ENCODE data around the gene LIF.
A peak's percentile ranks its signal among the peaks of the same experiment; 100 is the strongest.

LIF gene

DNA sequence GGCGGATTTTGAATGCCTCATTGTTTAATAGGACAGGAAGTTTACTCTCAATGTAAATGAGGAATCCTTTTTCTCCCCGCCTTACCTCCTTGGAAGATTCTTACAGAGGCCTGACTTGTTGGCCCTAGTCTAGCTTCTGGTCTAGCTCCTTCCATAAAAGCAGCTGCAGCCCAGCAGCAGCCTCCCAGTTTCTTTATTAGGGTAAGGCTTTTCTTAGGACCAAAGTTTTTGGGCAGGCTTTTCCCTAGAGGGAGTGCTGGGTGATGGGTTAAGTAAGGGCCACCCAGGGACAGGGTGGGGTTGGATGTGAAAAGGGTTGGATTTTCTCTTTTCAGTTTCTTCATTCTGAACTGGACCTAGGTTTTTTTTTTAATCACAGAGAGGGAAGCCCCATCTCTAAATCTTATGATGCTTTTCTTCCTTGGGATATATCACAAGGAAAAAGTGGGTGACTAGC lies 49.7 kb downstream of the LIF start:
- CTCF ChIA-PET: interaction anchor here (0.7 kb wide), 1 partner anchor 58 kb away, joined by 4 read pairs; no protein-coding TSS in a partner anchor
- POLR2A ChIA-PET: interaction anchor here (0.7 to 1.7 kb wide), 4 partner anchors 8 to 1379 kb away, joined by 3 to 8 read pairs (median 3); no protein-coding TSS in a partner anchor
- no peak for DNase-seq (ENCODE audit: extremely low spot score)
- TF ChIP-seq FOXA1 (IDR thresholded peaks at IDR 0.05): no peak
- TF ChIP-seq BHLHE40 (IDR thresholded peaks at IDR 0.05; ENCODE audit: borderline replicate concordance): no peak
- TF ChIP-seq TARDBP (IDR thresholded peaks at IDR 0.05): no peak
- no peak for TF ChIP-seq SUZ12 (IDR thresholded peaks at IDR 0.05)
- TF ChIP-seq ELF4 (IDR thresholded peaks at IDR 0.05): no peak
- TF ChIP-seq LEF1 (IDR thresholded peaks at IDR 0.05; ENCODE audit: borderline replicate concordance): no peak
- TF ChIP-seq HDGF (IDR thresholded peaks at IDR 0.05; ENCODE audit: borderline replicate concordance): no peak

DNA sequence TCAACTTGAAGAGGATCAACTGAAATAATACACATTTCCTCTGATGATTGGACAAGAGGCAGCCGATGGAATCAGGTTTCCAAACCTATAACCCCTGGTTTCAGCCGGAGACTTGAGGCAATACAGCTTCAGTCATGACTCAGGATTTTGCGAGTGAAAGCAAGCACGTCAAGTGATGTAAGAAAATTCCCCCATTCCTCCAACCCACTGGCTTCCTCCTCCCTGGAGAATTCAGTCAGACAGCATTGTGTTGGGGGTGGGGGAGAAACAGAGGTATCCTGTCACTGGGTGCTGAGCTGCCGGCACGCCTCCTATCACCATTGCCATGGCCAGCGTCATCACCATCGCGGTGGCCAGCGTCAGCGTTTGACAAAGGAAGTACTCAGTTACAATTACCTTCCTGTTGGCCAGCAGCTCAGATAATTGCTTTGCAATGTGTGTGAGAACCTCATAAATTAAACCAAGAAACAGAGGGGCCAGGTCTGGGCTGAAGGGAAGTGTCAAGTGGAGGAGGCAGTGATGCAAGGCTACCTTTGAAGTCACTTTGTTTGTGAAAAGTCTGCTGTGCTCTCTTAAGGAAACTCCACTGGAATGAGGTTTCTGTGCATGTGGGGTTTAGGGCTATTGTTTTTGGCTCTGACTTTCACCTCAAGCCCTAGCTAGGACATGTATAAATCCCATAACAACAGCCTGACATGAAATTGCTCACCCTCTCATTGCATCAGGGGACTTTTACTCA lies 50.2 kb downstream of the LIF start:
- DNase-seq (ENCODE audit: extremely low spot score): peak; percentile 51
- no peak for TF ChIP-seq HDGF (IDR thresholded peaks at IDR 0.05; ENCODE audit: borderline replicate concordance)
- no peak for TF ChIP-seq FOXM1 (IDR thresholded peaks at IDR 0.05; ENCODE audit: borderline replicate concordance)
- no peak for TF ChIP-seq ELF4 (IDR thresholded peaks at IDR 0.05)
- TF ChIP-seq TARDBP (IDR thresholded peaks at IDR 0.05): no peak
- no peak for TF ChIP-seq ZNF384 (IDR thresholded peaks at IDR 0.05)
- peak; percentile 11; the same call in 1 of the 2 replicates for TF ChIP-seq L3MBTL2 (conservative IDR thresholded peaks at IDR 0.05)
- POLR2A ChIA-PET: interaction anchor here (0.7 to 1.7 kb wide), 7 partner anchors 9 to 1379 kb away, joined by 3 to 8 read pairs (median 3); no protein-coding TSS in a partner anchor
- CTCF ChIA-PET: interaction anchor here (0.7 kb wide), 1 partner anchor 58 kb away, joined by 4 read pairs; no protein-coding TSS in a partner anchor

DNA sequence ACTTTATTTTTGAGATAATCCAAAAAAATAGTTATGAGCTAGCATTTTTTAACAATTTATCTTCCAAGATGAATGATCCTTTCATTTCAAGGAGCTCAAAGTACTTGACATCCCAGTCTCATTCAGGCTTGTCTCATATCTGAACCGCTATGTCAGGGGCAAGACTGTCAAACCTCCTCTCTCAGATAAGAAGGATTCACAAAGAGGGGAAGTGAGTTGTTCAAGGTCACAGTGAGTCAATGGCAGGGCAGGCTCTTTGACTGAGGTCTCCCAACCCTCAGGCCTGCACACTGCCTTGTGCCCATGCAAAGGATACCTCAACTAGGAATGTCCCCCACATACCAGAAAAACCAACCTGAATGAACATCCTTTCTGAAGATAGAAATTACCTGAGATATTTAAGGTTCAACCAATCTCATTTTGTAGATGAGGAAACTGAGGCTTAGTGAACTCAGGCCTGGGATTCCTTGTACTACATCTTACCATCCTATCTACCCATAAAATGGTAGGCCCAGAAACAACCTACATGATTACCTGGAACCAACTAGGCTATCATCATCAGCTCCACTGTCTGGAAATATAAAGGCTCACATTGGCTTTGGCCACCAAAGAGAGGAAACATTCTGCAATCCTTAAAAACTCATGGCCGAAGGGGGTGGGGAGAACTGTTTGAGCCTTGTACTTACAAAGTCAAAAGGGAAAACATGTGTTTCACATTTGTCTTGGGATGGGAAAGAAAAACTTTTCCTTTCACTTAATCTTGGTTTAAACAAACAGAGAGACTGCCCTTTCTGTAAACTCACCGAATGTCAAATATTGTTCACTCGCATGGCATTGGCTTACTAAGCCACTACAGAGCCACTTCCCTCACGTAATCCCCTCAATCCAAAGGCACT lies 51.1 kb downstream of the LIF start:
- 0 out of 2 replicates have a peak, but pooled peaks have one; percentile 5 for TF ChIP-seq ARNT (IDR thresholded peaks at IDR 0.05)
- TF ChIP-seq FOXK2 (IDR thresholded peaks at IDR 0.05): no peak
- TF ChIP-seq L3MBTL2 (conservative IDR thresholded peaks at IDR 0.05): 0 out of 2 replicates have a peak, but pooled peaks have one; percentile 36
- POLR2A ChIA-PET: interaction anchor here (0.9 to 1.7 kb wide), 6 partner anchors 10 to 229 kb away, joined by 3 to 8 read pairs (median 3); no protein-coding TSS in a partner anchor
- CTCF ChIA-PET: no interaction called here
- no peak for DNase-seq (ENCODE audit: extremely low spot score)

DNA sequence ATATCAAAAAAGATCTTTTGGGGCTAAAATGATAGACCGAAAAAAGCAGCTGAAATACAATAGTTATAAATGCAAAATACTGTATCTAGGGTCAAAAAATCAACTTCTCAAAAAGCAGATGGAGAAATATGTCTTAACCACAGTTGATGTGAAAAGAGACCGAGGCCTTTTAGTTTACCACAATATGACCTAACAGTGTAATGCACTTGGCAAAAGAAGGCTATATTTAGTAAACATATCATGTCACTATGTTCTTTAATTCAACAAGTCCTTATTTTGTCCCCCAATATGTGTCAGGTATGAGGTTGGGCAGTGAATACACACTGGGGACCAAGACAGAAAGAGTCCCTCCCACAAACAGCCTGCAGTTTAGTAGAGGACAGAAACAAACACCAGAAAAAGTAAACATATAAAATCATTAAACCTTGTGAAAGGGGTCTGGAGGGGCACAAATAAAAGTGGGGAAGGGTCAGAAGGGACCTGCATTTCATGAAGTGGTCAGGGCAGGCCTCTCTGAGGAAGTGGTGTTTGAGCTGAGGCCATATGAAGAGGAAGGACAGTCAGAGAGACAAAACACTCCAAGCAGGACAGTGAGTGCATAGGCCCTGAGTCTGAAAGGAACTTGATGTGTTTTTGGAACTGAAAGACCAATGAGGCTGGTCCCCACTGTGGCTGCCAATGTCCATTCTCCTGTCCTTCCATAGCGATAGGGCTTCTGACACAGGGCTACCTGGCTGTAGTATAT lies 53.4 kb downstream of the LIF start:
- no peak for DNase-seq (ENCODE audit: extremely low spot score)
- CTCF ChIA-PET: no interaction called here
- TF ChIP-seq, protein P1, sequence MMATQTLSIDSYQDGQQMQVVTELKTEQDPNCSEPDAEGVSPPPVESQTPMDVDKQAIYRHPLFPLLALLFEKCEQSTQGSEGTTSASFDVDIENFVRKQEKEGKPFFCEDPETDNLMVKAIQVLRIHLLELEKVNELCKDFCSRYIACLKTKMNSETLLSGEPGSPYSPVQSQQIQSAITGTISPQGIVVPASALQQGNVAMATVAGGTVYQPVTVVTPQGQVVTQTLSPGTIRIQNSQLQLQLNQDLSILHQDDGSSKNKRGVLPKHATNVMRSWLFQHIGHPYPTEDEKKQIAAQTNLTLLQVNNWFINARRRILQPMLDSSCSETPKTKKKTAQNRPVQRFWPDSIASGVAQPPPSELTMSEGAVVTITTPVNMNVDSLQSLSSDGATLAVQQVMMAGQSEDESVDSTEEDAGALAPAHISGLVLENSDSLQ (IDR thresholded peaks at IDR 0.05): no peak
- TF ChIP-seq HDGF (IDR thresholded peaks at IDR 0.05; ENCODE audit: borderline replicate concordance): no peak
- TF ChIP-seq LEF1 (IDR thresholded peaks at IDR 0.05; ENCODE audit: borderline replicate concordance): no peak
- no peak for TF ChIP-seq FOXM1 (IDR thresholded peaks at IDR 0.05; ENCODE audit: borderline replicate concordance)
- no peak for TF ChIP-seq ZNF384 (IDR thresholded peaks at IDR 0.05)
- TF ChIP-seq SP1 (IDR thresholded peaks at IDR 0.05): no peak
- TF ChIP-seq FOXA1 (IDR thresholded peaks at IDR 0.05): no peak
- TF ChIP-seq BHLHE40 (IDR thresholded peaks at IDR 0.05; ENCODE audit: borderline replicate concordance): no peak
- TF ChIP-seq SUZ12 (IDR thresholded peaks at IDR 0.05): no peak
- TF ChIP-seq ELF4 (IDR thresholded peaks at IDR 0.05): no peak
- no peak for TF ChIP-seq CTBP1 (IDR thresholded peaks at IDR 0.05; ENCODE audit: borderline replicate concordance)
- no peak for TF ChIP-seq FOXK2 (IDR thresholded peaks at IDR 0.05)
- POLR2A ChIA-PET: no interaction called here

DNA sequence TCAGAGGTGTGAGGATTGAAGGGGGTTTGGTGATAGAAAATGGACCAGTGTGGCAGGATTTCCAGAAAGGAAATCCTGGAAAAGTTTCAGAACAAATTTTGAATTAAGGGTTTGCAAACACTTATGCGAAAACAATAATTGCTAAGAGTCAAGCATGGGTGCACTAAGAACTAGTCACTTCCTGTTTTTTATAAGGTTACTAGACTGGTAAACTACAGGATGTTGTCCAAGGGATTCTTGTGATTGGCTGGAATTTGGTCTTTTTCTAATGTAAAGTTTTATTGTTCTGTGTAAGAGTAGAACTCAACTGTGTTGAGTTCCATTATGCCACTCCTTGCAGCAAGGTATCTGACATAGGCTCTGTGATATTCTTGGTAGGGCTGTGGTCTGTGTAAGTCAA lies 54.1 kb downstream of the LIF start:
- ChIA-PET CTCF (no interaction called here), POLR2A (no interaction called here)
- TF ChIP-seq FOXK2 (IDR thresholded peaks at IDR 0.05): no peak
- TF ChIP-seq CTBP1 (IDR thresholded peaks at IDR 0.05; ENCODE audit: borderline replicate concordance): no peak
- TF ChIP-seq ARNT (IDR thresholded peaks at IDR 0.05): no peak
- TF ChIP-seq FOXM1 (IDR thresholded peaks at IDR 0.05; ENCODE audit: borderline replicate concordance): no peak
- TF ChIP-seq SP1 (IDR thresholded peaks at IDR 0.05): no peak
- TF ChIP-seq ELF4 (IDR thresholded peaks at IDR 0.05): no peak
- no peak for TF ChIP-seq LEF1 (IDR thresholded peaks at IDR 0.05; ENCODE audit: borderline replicate concordance)
- no peak for TF ChIP-seq ZNF384 (IDR thresholded peaks at IDR 0.05)
- DNase-seq (ENCODE audit: extremely low spot score): no peak

DNA sequence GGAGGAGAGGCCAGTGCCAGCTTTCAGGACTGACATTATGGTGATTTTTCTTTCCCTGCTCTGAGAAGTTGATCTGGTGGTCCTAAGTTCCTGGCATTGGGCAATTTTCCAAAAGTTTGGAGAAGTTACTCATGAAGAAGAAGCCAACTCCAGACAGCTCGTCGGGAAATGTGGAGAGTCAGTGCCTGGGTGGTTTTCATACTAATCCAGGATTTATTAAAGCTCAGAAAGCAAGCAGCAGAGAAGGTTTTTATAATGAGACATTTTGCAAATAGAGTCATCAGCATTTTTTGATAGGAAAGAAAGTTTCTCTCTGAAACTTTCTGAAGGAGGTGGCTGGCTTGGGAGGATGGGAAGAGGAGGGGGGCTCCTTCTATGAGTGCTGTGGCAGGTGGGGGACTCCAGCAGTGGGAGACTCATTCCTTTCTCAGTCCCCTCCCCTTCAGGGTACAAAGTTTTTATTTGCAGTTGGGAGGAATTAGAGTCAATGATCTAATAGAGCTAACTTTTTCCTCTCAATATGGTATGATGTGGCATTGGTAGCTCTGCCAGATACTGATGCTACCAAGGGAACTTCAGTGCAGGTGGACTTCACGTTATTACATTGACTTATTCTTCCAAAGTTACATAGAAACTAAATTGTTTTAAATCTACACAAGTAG lies 55.4 kb downstream of the LIF start:
- DNase-seq (ENCODE audit: extremely low spot score): no peak
- POLR2A ChIA-PET: interaction anchor here (0.9 kb wide), 1 partner anchor 12 kb away, joined by 3 read pairs; no protein-coding TSS in a partner anchor
- CTCF ChIA-PET: interaction anchor here (1.1 to 1.4 kb wide), 2 partner anchors 9 to 13 kb away, joined by 3 to 4 read pairs; no protein-coding TSS in a partner anchor
- TF ChIP-seq FOXM1 (IDR thresholded peaks at IDR 0.05; ENCODE audit: borderline replicate concordance) (no peak), FOXK2 (IDR thresholded peaks at IDR 0.05) (no peak), L3MBTL2 (conservative IDR thresholded peaks at IDR 0.05) (no peak), CTBP1 (IDR thresholded peaks at IDR 0.05; ENCODE audit: borderline replicate concordance) (no peak), TARDBP (IDR thresholded peaks at IDR 0.05) (no peak), LEF1 (IDR thresholded peaks at IDR 0.05; ENCODE audit: borderline replicate concordance) (no peak), BHLHE40 (IDR thresholded peaks at IDR 0.05; ENCODE audit: borderline replicate concordance) (no peak), ZNF384 (IDR thresholded peaks at IDR 0.05) (no peak), SUZ12 (IDR thresholded peaks at IDR 0.05) (no peak), ARNT (IDR thresholded peaks at IDR 0.05) (no peak), ELF4 (IDR thresholded peaks at IDR 0.05) (no peak), SP1 (IDR thresholded peaks at IDR 0.05) (no peak), FOXA1 (IDR thresholded peaks at IDR 0.05) (no peak), NFRKB (IDR thresholded peaks at IDR 0.05) (no peak), HDGF (IDR thresholded peaks at IDR 0.05; ENCODE audit: borderline replicate concordance) (no peak)
- TF ChIP-seq, protein P1 (IDR thresholded peaks at IDR 0.05): no peak

Measured in HEK293T (cell line).